Pancreas (tissue), 10 donors: ENCODE results near the gene MCF2L2. TPM values are rescaled to one million over a fixed set of nuclear protein-coding genes. Genes with fewer than 3 reads are reported as not detected.
"Not testable (repeated sequence)": the region's sequence is repeated elsewhere in the genome, so short reads cannot be mapped to it uniquely, and the experiment has no call there.

Experiments
- ATAC-seq, 4 donors: fragments of 200-7000 bp; cut with Tn5 transposase; one replicate each; pipeline versions ENCODE4 v1.8.0 to v1.9.1; 2020; ENCODE audit warnings: mild to moderate bottlenecking in 4 of 4, moderate library complexity in 4 of 4
- DNase-seq, 6 donors: peaks; one replicate each; pipeline ENCODE4 v3.0.0-alpha.2; 2020
- FAIRE-seq: peaks from 2 replicates; lab custom pipeline; 2012; peaks lifted over from hg19 to GRCh38; lab: Jason Lieb, UNC
- H3K27ac ChIP-seq, 4 donors: fragments of 200-600 bp; sonication (generic); 1 replicate in 3 of 4; 2 replicates in 1 of 4; pipeline versions ENCODE4 v1.5.0 to v1.8.0; 2020
- H3K27me3 ChIP-seq, 4 donors: fragments of 200-600 bp; one replicate each; pipeline ENCODE4 v1.8.0; 2021
- H3K36me3 ChIP-seq, 3 donors: fragments of 200-600 bp; sonication (generic) in 1 of 3; one replicate each; pipeline versions ENCODE4 v1.5.0 to v1.8.0; 2020 to 2021
- H3K4me1 ChIP-seq, 3 donors: fragments of 200-600 bp; one replicate each; pipeline ENCODE4 v1.8.0; 2021
- H3K4me3 ChIP-seq, 4 donors: fragments of 200-600 bp; sonication (generic) in 2 of 4; one replicate each; pipeline versions ENCODE4 v1.5.0 to v1.8.0; 2020 to 2021
- H3K9me3 ChIP-seq, 4 donors: fragments of 200-600 bp; one replicate each; pipeline ENCODE4 v1.8.0; 2021
- WGBS, 2 donors: extraction: QIAGEN DNeasy Blood & Tissue Kit; methylation state at CpG; one replicate each; pipeline ENCODE4 v1.1.7; 2013; 5-methylcytosine and 5-hydroxymethylcytosine counted together
- intact Hi-C, 3 donors: fragments of 100-400 bp; cut with DNase I; formaldehyde crosslinking; loops; one replicate each; pipeline versions ENCODE4 v1.11.1 to v1.14.2; 2022
- polyA plus RNA-seq, 2 donors: library from polyadenylated mRNA; stranded (reverse); fragments of 200-250 nt; gene quantifications; one replicate each; pipeline ENCODE4 v1.2.3, GENCODE V29; 2013
- total RNA-seq, 6 donors: library from RNA; stranded (reverse); fragmentation: NEBNext Ultra II Directional in 4 of 6; extraction: Animal tissue kit (Norgen Biotek cat#: 25700) in 4 of 6; gene quantifications; one replicate each; pipeline versions ENCODE4 v1.2.1 to v1.2.4, GENCODE V29; 2021 to 2023
- TF ChIP-seq, protein P1 (sequence below), 4 donors: fragments of 200-600 bp; sonication (generic) in 3 of 4; IDR thresholded peaks; one replicate each; pipeline versions ENCODE4 v1.5.0 to v1.8.0; 2021; ENCODE audit warnings: antibody characterized with exemption in 4 of 4
- donor health status: healthy with polysubstance abuse.
- donor health status: DM: no; HTN: no; CAD: no; lungs with moderate emphysema.
- donor health status: DM: no; HTN: no; CAD: no.
- donor health status: control.
- donor health status: control.
- donor health status: Bipolar disorder and iron deficiency.
- donor health status: DM: yes; HTN: yes; CAD: no.
- donor health status: DM: no; HTN: no; CAD: no.
- donor health status: DM: no; HTN: no; CAD: no.
- donor health status: DM: yes; HTN: yes; CAD: no.

Gene MCF2L2
- total and polyA plus RNA-seq, 8 donors, result 0.54 to 2.0 (median 0.97) TPM

DNA sequence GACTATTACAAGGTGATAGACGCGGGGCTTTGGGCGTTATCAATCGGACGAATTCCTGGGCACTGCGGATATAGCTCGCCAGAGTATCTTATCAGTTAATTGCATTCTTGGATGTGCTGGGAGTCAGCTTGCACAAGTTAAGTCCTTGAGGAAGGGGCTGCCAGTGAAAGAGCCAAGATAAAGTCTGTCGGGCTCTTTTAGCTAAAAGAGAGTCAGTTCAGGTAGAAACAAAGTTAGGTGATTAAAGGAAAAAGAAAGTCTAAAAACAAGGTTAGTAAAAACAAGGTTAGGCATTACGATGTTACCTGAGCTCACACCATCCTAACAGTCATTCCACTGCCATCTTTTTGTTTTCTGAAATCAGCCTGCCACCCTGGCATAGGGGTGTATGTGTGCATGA is 6.1 kb upstream of the MCF2L2 start:
- H3K4me3 ChIP-seq, result no peak overlapping the region
- no peaks in the 10 kb centered on the region for H3K27me3 ChIP-seq
- no peak overlapping the region for H3K27ac ChIP-seq
- DNase-seq (no peak), FAIRE-seq (no peak), ATAC-seq (no peak)
- WGBS, 2 donors, result 6 to 10% methylated on average over 6 to 9 of the region's 9 CpGs
- H3K4me1 ChIP-seq, result peaks cover 0 to 7% (median 0%) of the 10 kb centered on the region in 3 donors
- TF ChIP-seq, protein P1, sequence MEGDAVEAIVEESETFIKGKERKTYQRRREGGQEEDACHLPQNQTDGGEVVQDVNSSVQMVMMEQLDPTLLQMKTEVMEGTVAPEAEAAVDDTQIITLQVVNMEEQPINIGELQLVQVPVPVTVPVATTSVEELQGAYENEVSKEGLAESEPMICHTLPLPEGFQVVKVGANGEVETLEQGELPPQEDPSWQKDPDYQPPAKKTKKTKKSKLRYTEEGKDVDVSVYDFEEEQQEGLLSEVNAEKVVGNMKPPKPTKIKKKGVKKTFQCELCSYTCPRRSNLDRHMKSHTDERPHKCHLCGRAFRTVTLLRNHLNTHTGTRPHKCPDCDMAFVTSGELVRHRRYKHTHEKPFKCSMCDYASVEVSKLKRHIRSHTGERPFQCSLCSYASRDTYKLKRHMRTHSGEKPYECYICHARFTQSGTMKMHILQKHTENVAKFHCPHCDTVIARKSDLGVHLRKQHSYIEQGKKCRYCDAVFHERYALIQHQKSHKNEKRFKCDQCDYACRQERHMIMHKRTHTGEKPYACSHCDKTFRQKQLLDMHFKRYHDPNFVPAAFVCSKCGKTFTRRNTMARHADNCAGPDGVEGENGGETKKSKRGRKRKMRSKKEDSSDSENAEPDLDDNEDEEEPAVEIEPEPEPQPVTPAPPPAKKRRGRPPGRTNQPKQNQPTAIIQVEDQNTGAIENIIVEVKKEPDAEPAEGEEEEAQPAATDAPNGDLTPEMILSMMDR (IDR thresholded peaks at IDR 0.05), result no peak
- intact Hi-C loops, result no loop called here
- no peaks in the 10 kb centered on the region for H3K36me3 ChIP-seq
- no peaks in the 10 kb centered on the region for H3K9me3 ChIP-seq

DNA sequence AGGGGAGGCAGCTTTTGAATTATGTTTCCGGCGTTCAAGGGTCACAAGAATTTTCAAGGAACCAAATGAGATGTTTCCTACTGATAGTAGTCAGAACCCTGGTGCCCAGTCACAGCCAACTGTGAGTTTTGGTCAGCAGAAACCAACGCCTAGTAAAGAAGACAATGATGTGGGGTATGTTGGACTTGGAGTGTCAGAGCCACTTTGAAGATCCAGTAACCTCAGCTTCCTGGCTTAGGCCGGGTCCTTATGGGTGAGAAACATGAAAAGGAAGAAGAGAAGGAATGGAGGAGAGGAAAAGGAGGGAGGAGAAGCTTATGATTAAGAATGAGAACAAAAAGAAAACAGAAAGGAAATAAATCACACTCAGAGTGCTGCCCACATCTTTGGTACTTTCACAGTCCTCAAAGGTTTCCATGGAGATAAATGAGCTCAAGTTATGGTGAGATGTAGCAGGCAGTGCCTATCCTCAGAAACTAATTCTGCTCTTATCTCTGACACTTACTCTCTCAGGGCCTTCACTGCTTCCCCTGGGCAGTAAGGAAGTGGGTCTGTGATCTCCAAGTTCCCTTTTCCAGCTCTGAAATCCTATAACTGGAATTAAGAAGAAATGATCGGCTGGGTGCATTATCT is 2.0 kb upstream of the MCF2L2 start:
- Histone ChIP-seq H3K4me3 (no peak overlapping the region), H3K4me1 (no peaks in the 10 kb centered on the region), H3K27me3 (peaks cover 0 to 4% (median 2%) of the 10 kb centered on the region in 4 donors), H3K9me3 (no peaks in the 10 kb centered on the region), H3K36me3 (no peaks in the 10 kb centered on the region), H3K27ac (no peak overlapping the region)
- ATAC-seq (no peak), FAIRE-seq (no peak), DNase-seq (no peak)
- 75 to 86% methylated on average over 5 of the region's 5 CpGs for WGBS, 2 donors
- intact Hi-C loops, result no loop called here
- TF ChIP-seq, protein P1 (IDR thresholded peaks at IDR 0.05), result no peak

DNA sequence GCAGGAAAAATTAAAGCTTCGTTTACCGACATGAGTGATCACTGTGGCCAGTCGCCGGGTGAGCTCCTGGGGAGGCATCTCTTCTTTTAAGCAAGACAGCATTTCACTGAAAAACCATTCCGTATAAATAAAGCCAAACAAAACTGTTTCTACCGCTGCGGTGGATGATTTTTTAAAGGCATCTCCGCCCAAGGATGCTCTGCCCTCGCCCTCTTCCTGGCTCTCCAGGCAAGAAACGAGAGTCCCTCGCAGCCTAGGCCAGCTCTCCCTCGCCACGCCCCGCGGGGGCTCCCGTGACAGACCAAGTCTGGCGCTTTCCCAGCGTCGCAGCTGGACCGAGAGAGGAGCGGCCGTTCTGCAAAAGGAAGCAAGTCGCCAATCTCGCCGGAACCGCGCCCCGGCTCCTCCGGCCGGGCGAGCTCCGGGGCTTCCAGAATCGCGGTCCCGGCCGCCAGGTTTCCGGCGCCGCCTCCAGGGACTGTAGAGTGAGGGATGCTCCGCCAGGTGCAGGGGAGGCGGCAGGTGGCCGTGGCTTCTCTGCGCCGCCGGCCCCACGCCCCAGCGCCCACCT is 458 bp downstream of the MCF2L2 start:
- TF ChIP-seq, protein P1 (IDR thresholded peaks at IDR 0.05), result no peak
- DNase-seq (peak; percentile 46 to 82 (median 60)), ATAC-seq (peak; percentile 61 to 76 (median 74)), FAIRE-seq (no peak)
- 2% methylated on average over 46 to 47 of the region's 47 CpGs for WGBS, 2 donors
- intact Hi-C loops, result no loop called here
- Histone ChIP-seq H3K4me3 (peak overlapping the region; percentile 52 to 77 (median 66)), H3K27me3 (peaks cover 0 to 4% (median 2%) of the 10 kb centered on the region in 4 donors), H3K9me3 (no peaks in the 10 kb centered on the region), H3K27ac (no peak overlapping the region), H3K36me3 (no peaks in the 10 kb centered on the region), H3K4me1 (no peaks in the 10 kb centered on the region)

DNA sequence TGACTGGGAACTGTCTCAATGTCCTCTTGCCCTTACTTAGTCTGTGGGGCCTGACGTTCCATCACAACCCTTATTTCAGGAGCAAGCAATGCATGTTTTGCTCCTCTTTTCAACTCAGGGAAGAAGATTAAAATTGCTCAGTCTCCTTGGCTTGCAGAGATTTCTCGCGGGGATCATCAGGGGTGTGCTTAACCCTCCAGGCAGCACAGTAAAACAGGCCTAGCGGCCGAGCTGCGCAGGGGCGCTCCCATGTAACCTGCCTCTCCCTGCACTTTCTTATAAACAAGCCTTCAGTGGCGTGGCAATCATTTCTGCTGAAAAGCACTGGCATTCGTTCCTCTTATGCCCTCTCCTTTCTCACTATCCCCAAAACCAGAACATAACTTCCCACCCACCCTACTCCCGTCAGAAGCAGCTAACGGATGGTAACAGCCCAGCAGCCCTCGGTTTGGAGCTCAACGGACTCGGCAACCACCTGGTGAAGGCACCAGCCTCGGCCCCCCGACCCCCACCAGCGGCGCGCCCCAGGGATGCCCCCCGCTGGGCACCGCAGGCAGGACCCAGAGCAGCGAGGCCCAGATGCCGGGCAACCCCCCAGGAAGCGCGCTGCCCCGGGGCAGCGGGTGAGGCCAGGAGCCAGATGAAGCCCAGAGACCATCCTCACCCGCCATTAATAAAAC is 1.1 kb downstream of the MCF2L2 start:
- Histone ChIP-seq H3K4me3 (peak overlapping the region in 2 of 4 donors; percentile 56 to 76), H3K27me3 (peaks cover 0 to 4% (median 2%) of the 10 kb centered on the region in 4 donors), H3K36me3 (no peaks in the 10 kb centered on the region), H3K27ac (no peak overlapping the region), H3K4me1 (no peaks in the 10 kb centered on the region), H3K9me3 (no peaks in the 10 kb centered on the region)
- peak in 1 of 4 donors; percentile 3 for ATAC-seq
- intact Hi-C loops, result no loop called here
- WGBS, 2 donors, result 42 to 50% methylated on average over 28 of the region's 28 CpGs
- DNase-seq, result peak in 1 of 6 donors; percentile 51
- TF ChIP-seq, protein P1 (IDR thresholded peaks at IDR 0.05), result no peak
- FAIRE-seq, result no peak

DNA sequence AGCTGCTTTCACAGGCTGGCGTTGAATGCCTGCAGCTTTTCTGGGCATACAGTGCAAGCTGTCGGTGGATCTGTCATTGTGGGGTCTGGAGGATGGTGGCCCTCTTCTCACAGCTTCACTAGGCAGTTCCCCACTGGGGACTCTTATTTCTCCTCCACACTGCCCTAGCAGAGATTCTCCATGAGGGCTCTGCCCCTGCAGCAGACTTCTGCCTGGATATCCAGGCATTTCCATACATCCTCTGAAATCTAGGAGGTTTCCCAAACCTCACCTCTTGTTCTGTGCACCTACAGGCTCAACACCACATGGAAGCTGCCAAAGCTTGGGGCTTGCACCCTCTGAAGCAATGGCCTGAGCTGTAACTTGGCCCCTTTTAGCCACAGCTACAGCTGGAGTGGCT is 9.6 kb downstream of the MCF2L2 start:
- H3K27me3 ChIP-seq, H3K36me3 ChIP-seq, intact Hi-C loops, H3K4me3 ChIP-seq, DNase-seq, H3K27ac ChIP-seq, ATAC-seq, H3K4me1 ChIP-seq, H3K9me3 ChIP-seq, FAIRE-seq: not testable (repeated sequence)
- WGBS, 2 donors, result 97% methylated on average over 2 of the region's 2 CpGs
